Testis (tissue), 2 donors: ENCODE measurements around the gene PDE10A.

Experiments
- CTCF ChIP-seq, 3 experiments: fragments of 450-650 bp in 2 of 3; fragments of 200-600 bp in 1 of 3; sonication (generic) in 1 of 3; IDR thresholded peaks; one replicate each; pipeline ENCODE4 v1.5.1; 2016 to 2019; ENCODE audit warnings: antibody characterized with exemption in 3 of 3, mild to moderate bottlenecking in 2 of 3, moderate library complexity in 1 of 3
- POLR2A ChIP-seq: fragments of 450-650 bp; IDR thresholded peaks from one replicate; pipeline ENCODE4 v1.6.1; 2017; ENCODE audit warnings: antibody characterized with exemption, mild to moderate bottlenecking, moderate library complexity

- TF ChIP-seq CTCF (IDR thresholded peaks at IDR 0.05) (no peak), POLR2A (no peak)
Observed at GRCh38 chr6:165376100-165376499, 286.9 kb downstream of the PDE10A start.
